CD14-positive monocyte (primary cell): ENCODE data around the gene TRAPPC2. TPM values are rescaled to one million over a fixed set of nuclear protein-coding genes. Genes with fewer than 3 reads are reported as not detected.

Source experiments
- DNase-seq, 3 donors: peaks; one replicate each; pipeline ENCODE4 v3.0.0-alpha.2; 2011 to 2022
- H2AFZ ChIP-seq: 2 replicates; pipeline ENCODE4 v1.6.0; 2012; ENCODE audit warnings: mild to moderate bottlenecking, low read depth, low read length, inconsistent platforms; ENCODE audit not compliant: insufficient read depth, poor library complexity, severe bottlenecking
- H3K27ac ChIP-seq, 2 donors: 1 replicate in 1 of 2; 2 replicates in 1 of 2; pipeline ENCODE4 v1.5.1; 2012 to 2013; ENCODE audit warnings: low read length in 2 of 2, control low read depth in 1 of 2, inconsistent platforms in 1 of 2, low read depth in 1 of 2, mild to moderate bottlenecking in 1 of 2
- H3K27me3 ChIP-seq, 2 donors: one replicate each; pipeline versions ENCODE4 v1.6.0 to v1.6.1; 2011 to 2013; ENCODE audit warnings: low read length in 2 of 2; ENCODE audit not compliant: control insufficient read depth in 2 of 2, insufficient read depth in 2 of 2
- H3K36me3 ChIP-seq, 2 donors: replicated peaks in 1 of 2; 1 replicate in 1 of 2; 2 replicates in 1 of 2; pipeline versions ENCODE4 v1.5.1 to v1.6.1; 2012 to 2013; ENCODE audit warnings: low read length in 2 of 2, control low read depth in 1 of 2, inconsistent platforms in 1 of 2, mild to moderate bottlenecking in 1 of 2; ENCODE audit not compliant: insufficient read depth in 2 of 2, control insufficient read depth in 1 of 2
- H3K4me1 ChIP-seq, 2 donors: 1 replicate in 1 of 2; 2 replicates in 1 of 2; pipeline versions ENCODE4 v1.5.1 to v1.6.1; 2012 to 2013; ENCODE audit warnings: low read length in 2 of 2, control low read depth in 1 of 2, inconsistent platforms in 1 of 2, mild to moderate bottlenecking in 1 of 2, moderate library complexity in 1 of 2; ENCODE audit not compliant: insufficient read depth in 2 of 2, control insufficient read depth in 1 of 2
- H3K4me2 ChIP-seq: replicated peaks from 2 replicates; pipeline ENCODE3; 2012; ENCODE audit warnings: low read length, moderate library complexity, mild to moderate bottlenecking; ENCODE audit not compliant: poor library complexity, severe bottlenecking; ENCODE audit errors: extremely low read depth
- H3K4me3 ChIP-seq, 3 experiments: fragments of 200-600 bp in 1 of 3; sonication (generic) in 1 of 3; replicated peaks in 1 of 3; 1 replicate in 2 of 3; 2 replicates in 1 of 3; pipeline ENCODE4 v1.5.1; 2011 to 2013; ENCODE audit warnings: low read length in 3 of 3, mild to moderate bottlenecking in 3 of 3, control low read depth in 2 of 3, low read depth in 2 of 3, inconsistent platforms in 1 of 3, moderate library complexity in 1 of 3
- H3K79me2 ChIP-seq: 2 replicates; pipeline ENCODE4 v1.6.0; 2012; ENCODE audit warnings: mild to moderate bottlenecking, control low read depth, inconsistent platforms, low read length, moderate library complexity; ENCODE audit not compliant: insufficient read depth
- H3K9ac ChIP-seq: 2 replicates; pipeline ENCODE4 v1.6.0; 2017; ENCODE audit warnings: low read length, mild to moderate bottlenecking; ENCODE audit not compliant: insufficient read depth, poor library complexity, severe bottlenecking
- H3K9me3 ChIP-seq, 2 donors: replicated peaks in 1 of 2; 1 replicate in 1 of 2; 2 replicates in 1 of 2; pipeline versions ENCODE4 v1.5.1 to v1.6.1; 2012 to 2013; ENCODE audit warnings: low read length in 2 of 2, control low read depth in 1 of 2; ENCODE audit not compliant: control insufficient read depth in 1 of 2, insufficient read depth in 1 of 2
- H4K20me1 ChIP-seq: 2 replicates; pipeline ENCODE4 v1.6.0; 2012; ENCODE audit warnings: mild to moderate bottlenecking, low read length, control low read depth, moderate library complexity; ENCODE audit not compliant: insufficient read depth
- H3K27ac Mint-ChIP-seq, 7 donors: one replicate each; pipeline ENCODE4 v1.8.0; 2020; ENCODE audit warnings: mild to moderate bottlenecking in 7 of 7, mixed read lengths in 7 of 7, moderate library complexity in 6 of 7, inconsistent platforms in 2 of 7
- H3K27me3 Mint-ChIP-seq, 3 donors: one replicate each; pipeline ENCODE4 v1.8.0; 2021 to 2022; ENCODE audit warnings: low read depth in 3 of 3, mild to moderate bottlenecking in 3 of 3, mixed read lengths in 3 of 3, moderate library complexity in 3 of 3, inconsistent platforms in 1 of 3
- H3K36me3 Mint-ChIP-seq, 2 donors: one replicate each; pipeline ENCODE4 v1.8.0; 2020; ENCODE audit warnings: mixed read lengths in 2 of 2, inconsistent platforms in 1 of 2, mild to moderate bottlenecking in 1 of 2
- H3K4me1 Mint-ChIP-seq: one replicate; pipeline ENCODE4 v1.8.0; 2020; ENCODE audit warnings: mild to moderate bottlenecking, mixed read lengths
- H3K4me3 Mint-ChIP-seq, 2 donors: one replicate each; pipeline ENCODE4 v1.8.0; 2020; ENCODE audit warnings: mild to moderate bottlenecking in 2 of 2, mixed read lengths in 2 of 2, moderate library complexity in 1 of 2
- H3K9me3 Mint-ChIP-seq, 7 donors: one replicate each; pipeline ENCODE4 v1.8.0; 2020 to 2022; ENCODE audit warnings: mixed read lengths in 7 of 7, mild to moderate bottlenecking in 6 of 7, moderate library complexity in 6 of 7, inconsistent platforms in 2 of 7
- CTCF ChIP-seq: fragments of 200-600 bp; IDR thresholded peaks from one replicate; pipeline ENCODE4 v1.8.0; 2022; ENCODE audit warnings: antibody characterized with exemption, mild to moderate bottlenecking
- intact Hi-C, 2 donors: fragments of 100-400 bp; cut with micrococcal nuclease; formaldehyde crosslinking; loops; one replicate each; pipeline versions ENCODE4 v1.15.0 to v1.15.1; 2023
- polyA plus RNA-seq, 3 donors: library from polyadenylated mRNA; depleted of rRNA in 1 of 3; unstranded in 2 of 3; stranded (reverse) in 1 of 3; fragments of 300-500 nt in 2 of 3; fragments of >200 nt in 1 of 3; fragmentation: Illumina TruSeq in 2 of 3; gene quantifications; 1 replicate in 2 of 3; 2 replicates in 1 of 3; pipeline ENCODE4 v1.2.3, GENCODE V29; 2012 to 2021

The TRAPPC2 gene
- polyA plus RNA-seq, 3 donors, result 10.6 to 18.3 (median 12.2) TPM

DNA sequence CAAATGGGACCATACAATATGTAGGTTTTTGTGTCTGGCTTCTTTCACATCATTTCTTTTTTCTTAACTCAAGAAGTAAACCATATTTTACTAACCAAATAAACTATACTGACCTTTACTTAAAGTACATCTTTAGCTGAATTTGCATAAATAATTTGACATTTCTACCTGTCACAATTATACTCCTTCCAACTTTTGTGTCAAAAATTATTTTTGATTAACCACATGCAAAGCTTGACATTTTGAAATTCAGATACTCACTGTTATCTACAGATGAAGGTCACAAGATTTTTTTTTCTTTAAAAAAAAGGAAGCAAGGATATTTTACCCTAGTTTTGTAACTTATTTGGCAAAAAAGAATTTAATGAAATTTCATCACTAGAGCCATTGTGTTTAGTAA is 57.5 kb downstream of the TRAPPC2 start:
- no peak overlapping the region for H3K27ac Mint-ChIP-seq
- H3K27me3 Mint-ChIP-seq, result peaks cover 0 to 7% (median 6%) of the 10 kb centered on the region in 3 donors
- Histone ChIP-seq H3K9me3 (no peaks in the 10 kb centered on the region), H3K36me3 (no peaks in the 10 kb centered on the region), H3K4me1 (peaks cover 8 to 10% of the 10 kb centered on the region in 2 donors), H3K79me2 (no peaks in the 10 kb centered on the region), H4K20me1 (no peaks in the 10 kb centered on the region), H3K27me3 (no peaks in the 10 kb centered on the region), H3K9ac (no peak overlapping the region), H3K4me3 (no peak overlapping the region), H3K4me2 (no peak overlapping the region), H2AFZ (no peak overlapping the region), H3K27ac (no peak overlapping the region)
- H3K9me3 Mint-ChIP-seq, result peaks cover 0 to 15% (median 3%) of the 10 kb centered on the region in 7 donors
- intact Hi-C loops, result no loop called here
- TF ChIP-seq CTCF, result no peak
- DNase-seq, result no peak
- no peak overlapping the region for H3K4me3 Mint-ChIP-seq
- peaks cover 9% of the 10 kb centered on the region for H3K4me1 Mint-ChIP-seq
- no peaks in the 10 kb centered on the region for H3K36me3 Mint-ChIP-seq

DNA sequence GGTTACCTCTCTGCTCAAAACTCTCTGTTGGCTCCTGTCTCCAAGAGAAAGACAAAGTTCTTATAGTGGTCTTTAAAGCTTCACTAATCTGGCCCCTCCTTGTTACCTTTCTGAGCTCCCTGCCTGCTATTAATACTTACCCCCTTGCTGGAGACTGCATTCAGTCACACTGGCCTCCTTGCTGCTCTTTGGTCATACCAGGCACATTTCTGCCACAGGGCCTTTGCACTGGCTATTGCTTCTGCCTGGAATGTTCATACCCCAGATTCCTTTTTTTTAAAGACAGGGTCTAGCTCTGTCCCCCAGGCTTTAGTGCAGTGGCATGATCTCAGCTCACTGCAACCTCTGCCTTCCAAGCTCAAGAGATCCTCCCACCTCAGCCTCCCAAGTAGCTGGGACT is 61.4 kb downstream of the TRAPPC2 start:
- Histone ChIP-seq H3K27ac (no peak overlapping the region), H3K36me3 (no peaks in the 10 kb centered on the region), H3K9me3 (no peaks in the 10 kb centered on the region), H3K4me3 (no peak overlapping the region), H3K27me3 (no peaks in the 10 kb centered on the region), H3K9ac (no peak overlapping the region), H2AFZ (no peak overlapping the region), H3K4me1 (peaks cover 10 to 12% of the 10 kb centered on the region in 2 donors), H4K20me1 (no peaks in the 10 kb centered on the region), H3K79me2 (no peaks in the 10 kb centered on the region), H3K4me2 (no peak overlapping the region)
- no peak for TF ChIP-seq CTCF
- Mint-ChIP-seq H3K9me3 (peaks cover 0 to 4% (median 0%) of the 10 kb centered on the region in 7 donors), H3K36me3 (peaks cover 4 to 5% of the 10 kb centered on the region in 2 donors), H3K4me1 (peaks cover 12% of the 10 kb centered on the region), H3K4me3 (no peak overlapping the region), H3K27me3 (peaks cover 0 to 8% (median 3%) of the 10 kb centered on the region in 3 donors), H3K27ac (no peak overlapping the region)
- no peak for DNase-seq
- intact Hi-C loops, result no loop called here
